H9 (cell line): ENCODE measurements around the gene PGM3. TPM values are rescaled to one million over a fixed set of nuclear protein-coding genes. Genes with fewer than 3 reads are reported as not detected.

Source experiments
- DNase-seq: peaks from one replicate; pipeline ENCODE4 v3.0.0-alpha.2; 2017
- H2AFZ ChIP-seq: one replicate; pipeline ENCODE4 v1.6.1; 2013; ENCODE audit warnings: mild to moderate bottlenecking, low read length, control low read depth, moderate library complexity
- H2AK5ac ChIP-seq: 2 replicates; pipeline ENCODE4 v1.6.1; 2013; ENCODE audit warnings: low read length, control low read depth, mixed read lengths; ENCODE audit not compliant: insufficient read length
- H2BK120ac ChIP-seq: one replicate; pipeline ENCODE4 v1.6.1; 2013; ENCODE audit warnings: low read depth, mild to moderate bottlenecking, low read length, control low read depth, inconsistent platforms; ENCODE audit not compliant: poor library complexity, severe bottlenecking
- H2BK12ac ChIP-seq: 2 replicates; pipeline ENCODE4 v1.6.1; 2013; ENCODE audit warnings: low read length, control low read depth, mixed read lengths, low read depth; ENCODE audit not compliant: insufficient read length
- H2BK15ac ChIP-seq: 2 replicates; pipeline ENCODE4 v1.6.1; 2013; ENCODE audit warnings: low read depth, low read length, control low read depth
- H2BK20ac ChIP-seq: one replicate; pipeline ENCODE4 v1.6.1; 2013; ENCODE audit warnings: low read depth, mild to moderate bottlenecking, low read length, control low read depth, inconsistent platforms; ENCODE audit not compliant: poor library complexity, severe bottlenecking
- H2BK5ac ChIP-seq: 2 replicates; pipeline ENCODE4 v1.6.1; 2013; ENCODE audit warnings: low read length, control low read depth, mixed read lengths; ENCODE audit not compliant: insufficient read length
- H3K14ac ChIP-seq: 2 replicates; pipeline ENCODE4 v1.6.1; 2013; ENCODE audit warnings: low read length, control low read depth; ENCODE audit not compliant: insufficient read depth
- H3K18ac ChIP-seq: 2 replicates; pipeline ENCODE4 v1.6.1; 2013; ENCODE audit warnings: low read depth, mild to moderate bottlenecking, mixed read lengths, low read length, control low read depth; ENCODE audit not compliant: insufficient read length
- H3K23ac ChIP-seq: 2 replicates; pipeline ENCODE4 v1.6.1; 2013; ENCODE audit warnings: low read length, control low read depth, mixed read lengths, low read depth; ENCODE audit not compliant: insufficient read length
- H3K23me2 ChIP-seq: 2 replicates; pipeline ENCODE4 v1.6.1; 2013; ENCODE audit warnings: low read depth, mild to moderate bottlenecking, mixed read lengths, low read length, control low read depth; ENCODE audit not compliant: insufficient read length, poor library complexity, severe bottlenecking
- H3K27ac ChIP-seq: 2 replicates; pipeline ENCODE4 v1.5.1; 2013; ENCODE audit warnings: low read length, control low read depth, mixed read lengths, low read depth; ENCODE audit not compliant: insufficient read length
- H3K27me3 ChIP-seq: 2 replicates; pipeline ENCODE4 v1.6.1; 2013; ENCODE audit warnings: low read length, control low read depth, inconsistent platforms; ENCODE audit not compliant: insufficient read depth
- H3K4ac ChIP-seq: 2 replicates; pipeline ENCODE4 v1.6.1; 2013; ENCODE audit warnings: low read depth, mild to moderate bottlenecking, control low read depth, inconsistent platforms, low read length, moderate library complexity
- H3K4me1 ChIP-seq: 2 replicates; pipeline ENCODE4 v1.6.1; 2013; ENCODE audit warnings: low read length, control low read depth, inconsistent platforms; ENCODE audit not compliant: insufficient read depth
- H3K4me2 ChIP-seq: 2 replicates; pipeline ENCODE4 v1.6.1; 2013; ENCODE audit warnings: low read length, control low read depth, mixed read lengths; ENCODE audit not compliant: insufficient read length, insufficient read depth
- H3K56ac ChIP-seq: 2 replicates; pipeline ENCODE4 v1.6.1; 2013; ENCODE audit warnings: low read depth, mild to moderate bottlenecking, mixed read lengths, low read length, control low read depth; ENCODE audit not compliant: insufficient read length
- H3K79me1 ChIP-seq: 2 replicates; pipeline ENCODE4 v1.6.1; 2013; ENCODE audit warnings: low read depth, mild to moderate bottlenecking, moderate library complexity, low read length, control low read depth, inconsistent platforms; ENCODE audit not compliant: insufficient read depth, poor library complexity, severe bottlenecking
- H3K79me2 ChIP-seq: 2 replicates; pipeline ENCODE4 v1.6.1; 2013; ENCODE audit warnings: low read length, control low read depth, inconsistent platforms; ENCODE audit not compliant: insufficient read depth
- H3K9ac ChIP-seq: 2 replicates; pipeline ENCODE4 v1.6.1; 2013; ENCODE audit warnings: low read length, control low read depth, mixed read lengths; ENCODE audit not compliant: insufficient read length; ENCODE audit errors: extremely low read depth
- H3K9me3 ChIP-seq: one replicate; pipeline ENCODE4 v1.6.1; 2013; ENCODE audit warnings: low read depth, low read length, inconsistent platforms; ENCODE audit not compliant: control insufficient read depth
- H3T11ph ChIP-seq: one replicate; pipeline ENCODE4 v1.6.1; 2013; ENCODE audit warnings: mild to moderate bottlenecking, low read length, control low read depth, inconsistent platforms
- H4K20me1 ChIP-seq: one replicate; pipeline ENCODE4 v1.6.1; 2013; ENCODE audit not compliant: control insufficient read depth, insufficient read length, insufficient read depth
- H4K5ac ChIP-seq: 2 replicates; pipeline ENCODE4 v1.6.1; 2013; ENCODE audit warnings: low read depth, mild to moderate bottlenecking, mixed read lengths, low read length, control low read depth; ENCODE audit not compliant: insufficient read length
- H4K8ac ChIP-seq: replicated peaks from 2 replicates; pipeline ENCODE4 v1.6.1; 2013; ENCODE audit warnings: low read length, control low read depth, mixed read lengths, low read depth; ENCODE audit not compliant: insufficient read length
- H4K91ac ChIP-seq: 2 replicates; pipeline ENCODE4 v1.6.1; 2013; ENCODE audit warnings: low read depth, mild to moderate bottlenecking, moderate library complexity, mixed read lengths, low read length, control low read depth; ENCODE audit not compliant: insufficient read length
- H3K27ac Mint-ChIP-seq, 3 experiments: 2 replicates in 2 of 3; 3 replicates in 1 of 3; pipeline ENCODE4 v1.8.0; 2020 to 2021; ENCODE audit warnings: mixed read lengths in 3 of 3, mild to moderate bottlenecking in 1 of 3, moderate library complexity in 1 of 3
- H3K27me3 Mint-ChIP-seq: 2 replicates; pipeline ENCODE4 v1.8.0; 2021; ENCODE audit warnings: low read depth, mild to moderate bottlenecking, moderate library complexity, mixed read lengths
- H3K36me3 Mint-ChIP-seq, 3 experiments: 2 replicates in 2 of 3; 3 replicates in 1 of 3; pipeline ENCODE4 v1.8.0; 2020 to 2021; ENCODE audit warnings: low read depth in 3 of 3, mixed read lengths in 3 of 3; ENCODE audit not compliant: insufficient read depth in 1 of 3
- H3K4me1 Mint-ChIP-seq, 2 experiments: 2 replicates each; pipeline ENCODE4 v1.8.0; 2020; ENCODE audit warnings: mixed read lengths in 2 of 2
- H3K4me3 Mint-ChIP-seq, 2 experiments: 2 replicates in 1 of 2; 3 replicates in 1 of 2; pipeline ENCODE4 v1.8.0; 2020 to 2021; ENCODE audit warnings: mild to moderate bottlenecking in 2 of 2, mixed read lengths in 2 of 2, moderate library complexity in 1 of 2
- H3K9me3 Mint-ChIP-seq, 2 experiments: 2 replicates in 1 of 2; 3 replicates in 1 of 2; pipeline ENCODE4 v1.8.0; 2020; ENCODE audit warnings: mild to moderate bottlenecking in 2 of 2, mixed read lengths in 2 of 2, moderate library complexity in 1 of 2
- CTCF ChIP-seq: fragments of 200-600 bp; sonication (generic); conservative IDR thresholded peaks from 3 replicates; pipeline ENCODE4 v1.8.0; 2021; ENCODE audit warnings: antibody characterized with exemption, mild to moderate bottlenecking
- WGBS: extraction: QIAGEN DNeasy Blood & Tissue Kit; methylation state at CpG from one replicate; pipeline ENCODE4 v1.1.7; 2013; ENCODE audit warnings: missing lambda C conversion rate, low lambda C conversion rate, mixed read lengths; ENCODE audit not compliant: insufficient read length; ENCODE audit errors: extremely low coverage; 5-methylcytosine and 5-hydroxymethylcytosine counted together
- total RNA-seq: library from RNA; stranded (reverse); gene quantifications from 2 replicates; pipeline ENCODE4 v1.2.1, GENCODE V29; 2021

PGM3 gene
- total RNA-seq, 1 experiment from 2014 or later: 69.3 TPM

GRCh38 chr6:83231146-83231545 is 38.1 kb upstream of the PGM3 start:
- no peaks in the 10 kb centered on the region for H3K27me3 Mint-ChIP-seq
- H3K27ac Mint-ChIP-seq: no peak overlapping the region
- Histone ChIP-seq H2AK5ac (no peak overlapping the region), H3K27me3 (no peaks in the 10 kb centered on the region), H3K79me1 (no peaks in the 10 kb centered on the region), H2BK20ac (no peak overlapping the region), H4K5ac (no peak overlapping the region), H3K79me2 (no peaks in the 10 kb centered on the region), H2BK12ac (no peak overlapping the region), H4K20me1 (no peaks in the 10 kb centered on the region), H4K8ac (no peak overlapping the region), H3K56ac (no peak overlapping the region), H2AFZ (no peak overlapping the region), H2BK15ac (no peak overlapping the region), H3K18ac (no peak overlapping the region), H3K23ac (no peak overlapping the region), H3K4me1 (no peaks in the 10 kb centered on the region), H4K91ac (no peak overlapping the region), H3K9ac (no peak overlapping the region), H3K4me2 (no peak overlapping the region), H3K14ac (no peak overlapping the region), H2BK5ac (no peak overlapping the region), H3K9me3 (no peaks in the 10 kb centered on the region), H3K23me2 (no peaks in the 10 kb centered on the region), H3K27ac (no peak overlapping the region), H2BK120ac (no peak overlapping the region), H3K4ac (no peak overlapping the region), H3T11ph (no peak overlapping the region)
- no peak overlapping the region for H3K4me3 Mint-ChIP-seq
- no peak for DNase-seq
- H3K36me3 Mint-ChIP-seq: no peaks in the 10 kb centered on the region
- no peaks in the 10 kb centered on the region for H3K9me3 Mint-ChIP-seq
- no CpG with 5 or more reads among the region's 1 CpG for WGBS
- TF ChIP-seq CTCF: no peak
- H3K4me1 Mint-ChIP-seq: no peaks in the 10 kb centered on the region
